K562 (cell line): Measurements from ENCODE around the gene PPDPF. TPM values are rescaled to one million over a fixed set of nuclear protein-coding genes. Genes with fewer than 3 reads are reported as not detected.
A peak's percentile ranks its signal among the peaks of the same experiment; 100 is the strongest.

Source experiments
- ATAC-seq: fragments of 200-7000 bp; cut with Tn5 transposase; 3 replicates; pipeline ENCODE4 v1.9.1; 2020; ENCODE audit warnings: moderate library complexity
- BruUV-seq: library from RNA; stranded (reverse); fragments of 400-500 nt; replicated peaks from 2 replicates; lab custom pipeline; 2021; lab: Mats Ljungman, UMichigan
- CTCF ChIA-PET: fragments of 300-600 bp; formaldehyde crosslinking; extraction: SDS; loops from one replicate; lab custom pipeline; 2021; ENCODE audit warnings: low intra/inter-chr PET ratio; lab: Yijun Ruan, JAX
- POLR2A ChIA-PET: fragments of 300-600, 350-650 bp; sonication (Branson Sonifier 250); formaldehyde crosslinking; extraction: SDS; loops from one replicate; lab custom pipeline; 2021; ENCODE audit warnings: antibody characterized with exemption, inconsistent platforms; lab: Yijun Ruan, JAX
- DNase-seq, 4 experiments: peaks; one replicate each; pipeline versions ENCODE4 v3.0.0 to v3.0.0-alpha.2; 2011 to 2018; ENCODE audit warnings: low spot score in 3 of 4, mixed read lengths in 3 of 4; ENCODE audit errors: extremely low read depth in 1 of 4
- FAIRE-seq: peaks from 2 replicates; lab custom pipeline; 2011; peaks lifted over from hg19 to GRCh38; lab: Jason Lieb, UNC
- H2AFZ ChIP-seq: 2 replicates; pipeline ENCODE4 v1.6.0; 2011; ENCODE audit warnings: low read depth, low read length, control low read depth, inconsistent platforms
- H3K27ac ChIP-seq: fragments of 200-600 bp; 3 replicates; pipeline ENCODE4 v1.8.0; 2011; ENCODE audit warnings: low read depth, mild to moderate bottlenecking, control low read depth, inconsistent platforms, low read length, moderate library complexity, mixed read lengths; ENCODE audit errors: extremely low read depth
- H3K27me3 ChIP-seq, 2 experiments: fragments of 300-600 bp in 1 of 2; 2 replicates in 1 of 2; 3 replicates in 1 of 2; pipeline versions ENCODE4 v1.6.0 to v1.8.0; 2011; ENCODE audit warnings: inconsistent platforms in 2 of 2, low read length in 2 of 2, mild to moderate bottlenecking in 1 of 2, mixed read lengths in 1 of 2, moderate library complexity in 1 of 2; ENCODE audit not compliant: control insufficient read depth in 2 of 2, insufficient read depth in 2 of 2
- H3K36me3 ChIP-seq: fragments of 300-600 bp; 3 replicates; pipeline ENCODE4 v1.8.0; 2011; ENCODE audit warnings: mild to moderate bottlenecking, low read length, inconsistent platforms; ENCODE audit not compliant: control insufficient read depth, insufficient read depth
- H3K4me1 ChIP-seq, 2 experiments: fragments of 200-600 bp in 1 of 2; replicated peaks in 1 of 2; 2 replicates in 1 of 2; 3 replicates in 1 of 2; pipeline versions ENCODE4 v1.5.1 to v1.8.0; 2011; ENCODE audit warnings: inconsistent platforms in 2 of 2, low read length in 2 of 2, mild to moderate bottlenecking in 1 of 2, mixed read lengths in 1 of 2, moderate library complexity in 1 of 2; ENCODE audit not compliant: control insufficient read depth in 2 of 2, insufficient read depth in 2 of 2
- H3K4me2 ChIP-seq: 2 replicates; pipeline ENCODE4 v1.6.1; 2011; ENCODE audit warnings: low read length, control low read depth, inconsistent platforms, mixed read lengths; ENCODE audit not compliant: insufficient read depth
- H3K4me3 ChIP-seq: fragments of 200-600 bp; sonication (generic), shearing (Covaris generic); 2 replicates; pipeline ENCODE4 v1.5.1; 2016; ENCODE audit warnings: control low read depth, inconsistent platforms
- H3K79me2 ChIP-seq: fragments of 200-600 bp; 3 replicates; pipeline ENCODE4 v1.8.0; 2011; ENCODE audit warnings: low read length, inconsistent platforms; ENCODE audit not compliant: control insufficient read depth, insufficient read depth
- H3K9ac ChIP-seq, 2 experiments: 2 replicates each; pipeline versions ENCODE4 v1.6.0 to v1.6.1; 2011; ENCODE audit warnings: low read depth in 2 of 2, low read length in 2 of 2, control low read depth in 1 of 2, inconsistent platforms in 1 of 2, mild to moderate bottlenecking in 1 of 2, mixed read lengths in 1 of 2; ENCODE audit not compliant: insufficient read depth in 1 of 2
- H3K9me1 ChIP-seq: one replicate; pipeline ENCODE4 v1.6.0; 2011; ENCODE audit warnings: inconsistent platforms, mild to moderate bottlenecking, low read length, moderate library complexity; ENCODE audit not compliant: control insufficient read depth, insufficient read depth
- H3K9me3 ChIP-seq: replicated peaks from 2 replicates; pipeline ENCODE4 v1.5.1; 2011; ENCODE audit warnings: low read depth, low read length, inconsistent platforms; ENCODE audit not compliant: control insufficient read depth, insufficient read depth
- H4K20me1 ChIP-seq: replicated peaks from 2 replicates; pipeline ENCODE4 v1.6.1; 2011; ENCODE audit warnings: low read length, inconsistent platforms, mixed read lengths; ENCODE audit not compliant: control insufficient read depth, insufficient read depth
- POLR2G ChIP-seq: fragments of 200-400 bp; formaldehyde crosslinking; IDR thresholded peaks from 2 replicates; pipeline ENCODE4 v1.6.1; 2017; ENCODE audit warnings: low read depth, mild to moderate bottlenecking, antibody characterized with exemption, low read length, moderate library complexity
- RBFOX2 ChIP-seq: fragments of 200-400 bp; formaldehyde crosslinking; IDR thresholded peaks from 2 replicates; pipeline ENCODE4 v1.6.1; 2017; ENCODE audit warnings: low read depth, mild to moderate bottlenecking, low read length, moderate library complexity
- ZNF583 ChIP-seq: fragments of 250-450 bp; sonication (Bioruptor Pico); IDR thresholded peaks from 2 replicates; pipeline ENCODE4 v1.4.0; 2020
- WGBS: fragments of 100-300 bp; shearing (Covaris generic); methylation state at CpG from one replicate; pipeline ENCODE4 v1.1.6; 2016; ENCODE audit warnings: low coverage, mixed read lengths; ENCODE audit not compliant: insufficient coverage; ENCODE audit errors: missing lambda C conversion rate; 5-methylcytosine and 5-hydroxymethylcytosine counted together
- in situ Hi-C: fragments of 300-500 bp; cut with MboI; formaldehyde crosslinking; loops from 4 replicates; pipeline ENCODE4 v1.15.0; 2018; ENCODE audit warnings: inconsistent platforms, mixed read lengths
- intact Hi-C: fragments of 100-400 bp; cut with micrococcal nuclease; formaldehyde crosslinking; loops from 2 replicates; pipeline ENCODE4 v1.14.2; 2022
- polyA plus RNA-seq, 8 experiments: library from polyadenylated mRNA; depleted of rRNA in 4 of 8; stranded (reverse) in 5 of 8; unstranded in 3 of 8; fragments of >200 nt; fragmentation: Nextera tagmentation in 2 of 8; fragmentation: Illumina TruSeq in 1 of 8; extraction: Ambion mirVana in 2 of 8; extraction: Trizol in 1 of 8; gene quantifications; 2 replicates each; pipeline versions ENCODE4 v1.2.1 to v1.2.3, GENCODE V29; 2011 to 2014; ENCODE audit warnings: inconsistent platforms in 1 of 8, missing spikeins in 1 of 8
- total RNA-seq, 7 experiments: library from RNA; depleted of rRNA in 6 of 7; stranded (reverse); fragments of >200 nt in 6 of 7; fragmentation: Illumina TruSeq in 2 of 7; extraction: Trizol in 2 of 7; gene quantifications; 2 replicates each; pipeline versions ENCODE4 v1.2.1 to v1.2.3, GENCODE V29; 2011 to 2021; ENCODE audit warnings: low replicate concordance in 1 of 7

PPDPF gene
- total and polyA plus RNA-seq, 9 of the 15 experiments (the other 6 are each of a cell fraction or from before 2014, with no cell fraction given), result 0.77 to 233 (median 10.5) TPM

- CTCF ChIA-PET, result interaction anchor here (0.6 kb wide), 1 partner anchor 57 kb away, joined by 3 read pairs; no protein-coding TSS in a partner anchor
- Histone ChIP-seq H3K9ac (no peak overlapping the region), H3K4me1 (peaks cover 0 to 74% of the 10 kb centered on the region in 2 experiments; a peak in 3 of 5 replicates), H2AFZ (no peak overlapping the region), H3K4me3 (no peak overlapping the region), H3K27me3 (no peaks in the 10 kb centered on the region), H3K4me2 (peak overlapping the region; percentile 42), H3K36me3 (no peaks in the 10 kb centered on the region)
- in situ Hi-C loops, result no loop called here
- ATAC-seq, result peak; percentile 5; the same call in 2 of the 3 replicates
- TF ChIP-seq POLR2G (peak; percentile 30; the same call in 1 of the 2 replicates), RBFOX2 (0 out of 2 replicates have a peak, but pooled peaks have one; percentile 14), ZNF583 (CRISPR knock-in tag) (no peak)
- TF ChIP-seq, all 486 proteins: peak for 2
- DNase-seq (no peak), FAIRE-seq (no peak)
- BruUV-seq, result no TSS peak
- WGBS, result 42% methylated on average over 14 of the region's 16 CpGs
- POLR2A ChIA-PET, result interaction anchor here (0.6 to 1.6 kb wide), 6 partner anchors 25 to 360 kb away, joined by 3 to 5 read pairs (median 4); partner anchors contain the start of gene PPDPF
- H3K79me2 ChIP-seq, result no peaks in the 10 kb centered on the region
- intact Hi-C loops, result no loop called here
- no peaks in the 10 kb centered on the region for H3K9me3 ChIP-seq
- H4K20me1 ChIP-seq, result peaks cover 12% of the 10 kb centered on the region; the same call in 1 of the 2 replicates
- no peak overlapping the region for H3K27ac ChIP-seq
- no peaks in the 10 kb centered on the region for H3K9me1 ChIP-seq
Observed at GRCh38 chr20:63496596-63497120, 23.9 kb upstream of the PPDPF start.
